Immature natural killer cell (primary cell): ENCODE data around the gene C12orf43. TPM values are rescaled to one million over a fixed set of nuclear protein-coding genes. Genes with fewer than 3 reads are reported as not detected.
A peak's percentile ranks its signal among the peaks of the same experiment; 100 is the strongest.

ENCODE experiments used
- DNase-seq, 3 donors: peaks; one replicate each; pipeline ENCODE4 v3.0.0; 2022; ENCODE audit warnings: mixed read lengths in 1 of 3
- H3K27ac Mint-ChIP-seq, 6 donors: one replicate each; pipeline ENCODE4 v1.8.0; 2020; ENCODE audit warnings: mixed read lengths in 6 of 6, mild to moderate bottlenecking in 5 of 6, inconsistent platforms in 4 of 6, moderate library complexity in 3 of 6
- H3K27me3 Mint-ChIP-seq, 3 donors: one replicate each; pipeline ENCODE4 v1.8.0; 2020 to 2021; ENCODE audit warnings: low read depth in 3 of 3, mild to moderate bottlenecking in 3 of 3, mixed read lengths in 3 of 3, moderate library complexity in 3 of 3, inconsistent platforms in 1 of 3
- H3K36me3 Mint-ChIP-seq, 3 donors: one replicate each; pipeline ENCODE4 v1.8.0; 2020; ENCODE audit warnings: mixed read lengths in 3 of 3, inconsistent platforms in 2 of 3, mild to moderate bottlenecking in 2 of 3
- H3K4me1 Mint-ChIP-seq, 2 donors: one replicate each; pipeline ENCODE4 v1.8.0; 2020; ENCODE audit warnings: inconsistent platforms in 2 of 2, mild to moderate bottlenecking in 2 of 2, mixed read lengths in 2 of 2, moderate library complexity in 1 of 2
- H3K4me3 Mint-ChIP-seq, 5 donors: one replicate each; pipeline ENCODE4 v1.8.0; 2020; ENCODE audit warnings: mild to moderate bottlenecking in 5 of 5, mixed read lengths in 5 of 5, inconsistent platforms in 3 of 5, moderate library complexity in 3 of 5
- H3K9me3 Mint-ChIP-seq, 6 donors: one replicate each; pipeline ENCODE4 v1.8.0; 2020; ENCODE audit warnings: mild to moderate bottlenecking in 6 of 6, mixed read lengths in 6 of 6, inconsistent platforms in 4 of 6, moderate library complexity in 3 of 6
- polyA plus RNA-seq, 3 donors: library from polyadenylated mRNA; unstranded; fragments of 300-500 nt; fragmentation: Illumina TruSeq; gene quantifications; one replicate each; pipeline ENCODE4 v1.2.3, GENCODE V29; 2021

C12orf43 gene
- polyA plus RNA-seq, 3 donors from 2014 or later: 11.8 to 24.8 (median 23.9) TPM

GRCh38 chr12:121000530-121000929 lies 15.8 kb downstream of the C12orf43 start:
- Mint-ChIP-seq H3K36me3 (peaks cover 7 to 16% (median 10%) of the 10 kb centered on the region in 3 donors), H3K4me3 (no peak overlapping the region), H3K4me1 (peaks cover 0 to 1% of the 10 kb centered on the region in 2 donors), H3K27me3 (peaks cover 0 to 2% (median 1%) of the 10 kb centered on the region in 3 donors), H3K27ac (no peak overlapping the region), H3K9me3 (no peaks in the 10 kb centered on the region)
- no peak for DNase-seq

- peaks cover 0 to 1% of the 10 kb centered on the region in 2 donors for H3K4me1 Mint-ChIP-seq
- H3K36me3 Mint-ChIP-seq: peaks cover 4 to 14% (median 12%) of the 10 kb centered on the region in 3 donors
- DNase-seq: no peak
- H3K27ac Mint-ChIP-seq: peak overlapping the region in 1 of 6 donors; percentile 37
- no peak overlapping the region for H3K4me3 Mint-ChIP-seq
- H3K9me3 Mint-ChIP-seq: peaks cover 0 to 1% (median 0%) of the 10 kb centered on the region in 6 donors
- H3K27me3 Mint-ChIP-seq: peaks cover 0 to 7% (median 2%) of the 10 kb centered on the region in 3 donors
Observed at GRCh38 chr12:120999191-121000120, 16.8 kb downstream of the C12orf43 start.

DNA sequence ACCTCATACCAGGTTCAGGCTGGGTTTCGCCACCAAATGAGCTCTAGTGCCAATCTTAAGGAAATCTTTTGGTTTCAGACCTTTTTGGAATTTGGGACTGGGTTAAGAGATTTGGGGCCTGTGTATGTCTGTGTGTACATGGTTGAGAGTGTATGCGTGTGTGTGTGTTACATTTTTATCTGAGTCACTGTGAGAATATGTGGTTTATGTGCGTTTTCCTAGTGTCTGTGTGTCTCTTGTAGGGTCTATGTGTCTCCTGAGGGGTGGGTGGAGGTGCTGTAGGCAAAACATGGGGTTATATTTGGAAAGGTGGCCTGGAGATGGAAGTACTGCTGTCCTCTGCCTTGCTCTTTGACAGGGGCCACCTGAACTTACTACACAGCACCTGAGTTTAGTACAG lies 17.9 kb downstream of the C12orf43 start:
- DNase-seq: no peak
- no peak overlapping the region for H3K4me3 Mint-ChIP-seq
- peak overlapping the region in 1 of 6 donors; percentile 72 for H3K27ac Mint-ChIP-seq
- peaks cover 0 to 8% (median 2%) of the 10 kb centered on the region in 3 donors for H3K27me3 Mint-ChIP-seq
- peaks cover 4 to 12% (median 4%) of the 10 kb centered on the region in 3 donors for H3K36me3 Mint-ChIP-seq
- peaks cover 0 to 1% (median 0%) of the 10 kb centered on the region in 6 donors for H3K9me3 Mint-ChIP-seq
- H3K4me1 Mint-ChIP-seq: peaks cover 0 to 1% of the 10 kb centered on the region in 2 donors

DNA sequence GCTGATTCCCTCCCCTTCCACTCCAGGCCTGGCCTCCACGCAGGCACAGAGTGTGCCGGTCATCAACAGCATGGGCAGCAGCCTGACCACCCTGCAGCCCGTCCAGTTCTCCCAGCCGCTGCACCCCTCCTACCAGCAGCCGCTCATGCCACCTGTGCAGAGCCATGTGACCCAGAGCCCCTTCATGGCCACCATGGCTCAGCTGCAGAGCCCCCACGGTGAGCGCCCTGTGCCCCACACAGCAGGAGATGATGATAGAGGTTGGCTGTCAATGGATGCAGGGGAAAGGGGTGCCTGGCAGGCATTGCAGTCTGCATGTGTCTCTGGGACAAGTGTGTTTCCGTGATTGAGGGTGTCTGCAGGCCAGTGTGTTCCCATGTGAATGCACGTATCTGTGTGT lies 18.8 kb downstream of the C12orf43 start:
- no peak for DNase-seq
- Mint-ChIP-seq H3K4me3 (no peak overlapping the region), H3K9me3 (peaks cover 0 to 1% (median 0%) of the 10 kb centered on the region in 6 donors), H3K27me3 (peaks cover 0 to 8% (median 6%) of the 10 kb centered on the region in 3 donors), H3K27ac (no peak overlapping the region), H3K4me1 (peaks cover 0 to 1% of the 10 kb centered on the region in 2 donors), H3K36me3 (peaks cover 0 to 8% (median 0%) of the 10 kb centered on the region in 3 donors)

GRCh38 chr12:120996133-120996746 lies 20.0 kb downstream of the C12orf43 start:
- Mint-ChIP-seq H3K4me1 (no peaks in the 10 kb centered on the region), H3K9me3 (peaks cover 0 to 1% (median 0%) of the 10 kb centered on the region in 6 donors), H3K4me3 (no peak overlapping the region), H3K36me3 (peaks cover 0 to 8% (median 0%) of the 10 kb centered on the region in 3 donors), H3K27ac (no peak overlapping the region), H3K27me3 (peaks cover 0 to 8% (median 8%) of the 10 kb centered on the region in 3 donors)
- no peak for DNase-seq

DNA sequence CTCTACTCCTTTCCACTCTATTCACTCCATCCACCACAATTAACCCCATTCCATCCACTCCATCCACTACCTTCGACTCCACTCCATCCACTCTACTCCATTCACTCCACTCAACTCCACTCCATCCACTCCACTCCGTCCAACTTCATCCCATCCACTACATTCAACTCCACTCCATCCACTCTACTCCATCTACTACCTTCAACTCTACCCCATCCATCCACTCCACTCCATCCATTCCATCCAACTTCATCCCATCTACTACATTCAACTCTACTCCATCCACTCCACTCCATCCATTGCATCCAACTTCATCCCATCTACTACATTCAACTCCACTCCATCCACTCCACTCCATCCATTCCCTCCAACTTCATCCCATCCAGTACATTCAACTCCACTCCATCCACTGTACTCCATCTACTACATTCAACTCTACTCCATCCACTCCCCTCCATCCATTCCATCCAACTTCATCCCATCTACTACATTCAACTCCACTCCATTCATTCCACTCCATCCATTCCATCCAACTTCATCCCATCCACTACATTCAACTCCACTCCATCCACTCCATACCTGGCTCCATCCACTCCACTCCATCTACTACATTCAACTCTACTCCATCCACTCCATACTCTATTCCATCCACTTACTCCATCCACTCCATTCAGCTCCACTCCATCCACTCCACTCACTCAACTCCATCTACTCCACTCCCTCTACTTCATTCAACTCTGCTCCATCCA lies 21.5 kb downstream of the C12orf43 start:
- Mint-ChIP-seq H3K9me3 (peaks cover 0 to 1% (median 0%) of the 10 kb centered on the region in 6 donors), H3K27me3 (peaks cover 0 to 8% (median 8%) of the 10 kb centered on the region in 3 donors), H3K36me3 (peaks cover 0 to 8% (median 0%) of the 10 kb centered on the region in 3 donors), H3K4me3 (no peak overlapping the region), H3K27ac (no peak overlapping the region), H3K4me1 (no peaks in the 10 kb centered on the region)
- DNase-seq: no peak

DNA sequence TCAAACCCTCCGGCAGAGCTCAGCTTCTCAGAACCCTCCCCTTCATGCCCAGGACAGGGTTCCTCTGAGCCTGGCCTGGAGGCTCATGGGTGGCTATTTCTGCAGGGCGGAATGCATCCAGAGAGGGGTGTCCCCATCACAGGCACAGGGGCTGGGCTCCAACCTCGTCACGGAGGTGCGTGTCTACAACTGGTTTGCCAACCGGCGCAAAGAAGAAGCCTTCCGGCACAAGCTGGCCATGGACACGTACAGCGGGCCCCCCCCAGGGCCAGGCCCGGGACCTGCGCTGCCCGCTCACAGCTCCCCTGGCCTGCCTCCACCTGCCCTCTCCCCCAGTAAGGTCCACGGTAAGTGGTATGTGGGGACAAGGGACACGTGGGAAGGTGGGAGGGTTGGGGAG lies 22.2 kb downstream of the C12orf43 start:
- H3K36me3 Mint-ChIP-seq: peaks cover 0 to 8% (median 0%) of the 10 kb centered on the region in 3 donors
- H3K4me3 Mint-ChIP-seq: no peak overlapping the region
- DNase-seq: no peak
- H3K27ac Mint-ChIP-seq: no peak overlapping the region
- peaks cover 0 to 1% (median 0%) of the 10 kb centered on the region in 6 donors for H3K9me3 Mint-ChIP-seq
- no peaks in the 10 kb centered on the region for H3K4me1 Mint-ChIP-seq
- H3K27me3 Mint-ChIP-seq: peaks cover 0 to 8% (median 8%) of the 10 kb centered on the region in 3 donors

DNA sequence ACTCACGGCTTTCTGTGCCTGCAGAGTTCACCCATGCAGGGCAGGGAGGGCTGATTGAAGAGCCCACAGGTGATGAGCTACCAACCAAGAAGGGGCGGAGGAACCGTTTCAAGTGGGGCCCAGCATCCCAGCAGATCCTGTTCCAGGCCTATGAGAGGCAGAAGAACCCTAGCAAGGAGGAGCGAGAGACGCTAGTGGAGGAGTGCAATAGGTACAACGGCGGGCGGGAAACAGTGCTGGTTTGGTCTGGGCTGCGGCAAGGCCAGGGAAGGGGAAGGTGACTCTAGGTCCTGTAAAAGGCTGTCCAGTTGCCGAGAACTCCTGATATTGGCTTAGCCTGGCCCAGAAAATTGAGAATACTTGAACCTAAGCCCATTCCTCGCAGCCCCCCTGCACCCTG lies 22.8 kb downstream of the C12orf43 start:
- no peak overlapping the region for H3K4me3 Mint-ChIP-seq
- H3K36me3 Mint-ChIP-seq: peaks cover 0 to 8% (median 0%) of the 10 kb centered on the region in 3 donors
- DNase-seq: no peak
- H3K4me1 Mint-ChIP-seq: no peaks in the 10 kb centered on the region
- H3K27me3 Mint-ChIP-seq: peaks cover 0 to 8% (median 8%) of the 10 kb centered on the region in 3 donors
- H3K27ac Mint-ChIP-seq: no peak overlapping the region
- H3K9me3 Mint-ChIP-seq: peaks cover 0 to 1% (median 0%) of the 10 kb centered on the region in 6 donors

DNA sequence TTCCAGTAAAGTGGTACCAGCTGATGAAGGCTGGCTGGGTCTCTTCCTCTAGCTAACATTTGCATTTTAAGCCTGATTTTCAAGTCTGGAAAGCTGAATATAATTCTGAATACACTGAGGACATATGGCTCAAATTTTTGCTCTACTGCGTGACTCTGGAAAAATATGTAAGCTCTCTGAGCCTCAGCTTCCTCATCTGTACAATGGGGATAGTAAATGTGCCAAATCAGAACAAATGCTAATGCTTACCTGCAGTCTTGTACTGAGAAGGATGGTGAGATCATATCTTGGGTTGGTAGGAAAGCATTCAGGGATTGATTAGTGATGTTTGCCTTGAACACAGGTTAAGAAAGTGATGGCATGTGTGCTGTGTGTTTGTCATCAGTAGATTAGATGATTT lies 23.3 kb downstream of the C12orf43 start:
- Mint-ChIP-seq H3K36me3 (peaks cover 0 to 8% (median 0%) of the 10 kb centered on the region in 3 donors), H3K27ac (no peak overlapping the region), H3K4me1 (no peaks in the 10 kb centered on the region), H3K27me3 (peaks cover 0 to 9% (median 8%) of the 10 kb centered on the region in 3 donors), H3K4me3 (no peak overlapping the region), H3K9me3 (peaks cover 0 to 1% (median 0%) of the 10 kb centered on the region in 6 donors)
- DNase-seq: no peak

DNA sequence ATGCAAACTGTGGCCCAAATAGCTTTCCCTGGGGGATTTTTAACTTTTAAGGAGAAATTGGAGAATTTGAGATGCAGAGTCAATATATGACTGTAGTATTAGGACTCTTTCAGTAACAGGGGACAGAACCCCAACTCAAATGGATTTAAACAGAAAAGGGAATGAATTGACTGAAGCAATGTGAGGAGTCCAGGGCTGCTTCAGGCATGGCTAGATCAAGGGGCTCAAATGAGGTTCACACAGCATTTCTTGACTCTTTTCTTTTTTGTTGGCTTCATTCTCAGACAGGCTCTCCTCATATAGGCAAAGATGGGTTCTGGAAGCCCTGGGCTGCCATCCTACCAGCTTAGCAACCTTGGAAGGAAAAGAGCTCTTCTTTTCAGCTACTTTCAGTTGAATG lies 24.3 kb downstream of the C12orf43 start:
- peaks cover 0 to 1% (median 0%) of the 10 kb centered on the region in 6 donors for H3K9me3 Mint-ChIP-seq
- no peak overlapping the region for H3K27ac Mint-ChIP-seq
- no peak overlapping the region for H3K4me3 Mint-ChIP-seq
- peaks cover 0 to 8% (median 0%) of the 10 kb centered on the region in 3 donors for H3K36me3 Mint-ChIP-seq
- no peak for DNase-seq
- H3K27me3 Mint-ChIP-seq: peaks cover 0 to 10% (median 8%) of the 10 kb centered on the region in 3 donors
- no peaks in the 10 kb centered on the region for H3K4me1 Mint-ChIP-seq

DNA sequence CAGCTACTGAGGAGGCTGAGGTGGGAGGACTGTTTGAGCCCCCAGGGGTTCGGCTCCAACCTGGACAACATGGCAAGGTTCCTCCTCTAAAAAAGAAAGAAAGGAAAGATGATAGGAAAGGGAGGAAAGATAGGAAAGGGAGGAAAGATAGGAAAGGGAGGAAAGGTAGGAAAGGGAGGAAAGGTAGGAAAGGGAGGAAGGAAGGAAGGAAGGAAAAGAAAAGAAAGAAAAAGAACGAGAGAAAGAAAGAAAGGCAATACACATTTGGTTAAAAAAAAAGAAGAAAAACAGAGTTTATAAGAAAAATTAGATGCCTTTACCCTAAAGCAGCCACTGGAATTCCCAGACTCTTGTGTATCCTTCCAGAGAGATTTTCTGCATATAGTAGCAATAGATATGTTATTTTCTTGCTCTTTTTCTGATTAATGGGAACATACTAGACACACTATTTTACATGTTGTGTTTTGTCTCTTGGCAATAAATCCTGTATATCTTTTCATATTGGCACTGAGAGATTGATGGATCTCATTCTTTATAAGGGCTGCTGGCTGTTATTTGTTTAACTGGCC lies 25.7 kb downstream of the C12orf43 start:
- Mint-ChIP-seq H3K27ac (no peak overlapping the region), H3K4me1 (no peaks in the 10 kb centered on the region)

DNA sequence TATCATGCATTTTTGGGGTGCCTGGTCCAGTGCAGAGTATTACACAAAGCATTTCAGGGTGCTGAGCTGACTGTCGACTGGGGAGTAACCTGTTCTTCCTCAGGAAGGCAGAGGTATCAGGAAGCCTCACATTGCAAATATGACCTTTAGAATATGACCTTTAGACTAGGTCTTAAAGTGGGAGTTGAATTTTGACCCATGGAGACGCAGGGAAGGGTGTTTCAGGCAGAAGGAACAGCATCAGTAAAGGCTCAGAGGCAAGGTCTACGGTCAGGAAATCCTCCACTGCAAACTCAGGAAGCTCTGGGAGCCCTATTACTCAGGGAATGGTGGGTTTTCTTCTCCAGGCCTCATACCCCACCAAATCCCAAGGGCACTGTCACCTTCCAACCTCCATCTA lies 26.6 kb downstream of the C12orf43 start:
- no peak overlapping the region for H3K4me3 Mint-ChIP-seq
- no peak for DNase-seq
- H3K36me3 Mint-ChIP-seq: peaks cover 0 to under 1% (median 0%) of the 10 kb centered on the region in 3 donors
- H3K27me3 Mint-ChIP-seq: peaks cover 0 to 8% (median 3%) of the 10 kb centered on the region in 3 donors
- no peaks in the 10 kb centered on the region for H3K9me3 Mint-ChIP-seq
- H3K27ac Mint-ChIP-seq: no peak overlapping the region
- H3K4me1 Mint-ChIP-seq: no peaks in the 10 kb centered on the region

More for the DNA sequence above, 25.7 kb downstream of the C12orf43 start:
- no peak overlapping the region for H3K4me3 Mint-ChIP-seq
- peaks cover 0 to 1% (median 0%) of the 10 kb centered on the region in 6 donors for H3K9me3 Mint-ChIP-seq
- H3K27me3 Mint-ChIP-seq: peaks cover 0 to 9% (median 6%) of the 10 kb centered on the region in 3 donors
- no peak for DNase-seq
- H3K36me3 Mint-ChIP-seq: peaks cover 0 to 8% (median 0%) of the 10 kb centered on the region in 3 donors

DNA sequence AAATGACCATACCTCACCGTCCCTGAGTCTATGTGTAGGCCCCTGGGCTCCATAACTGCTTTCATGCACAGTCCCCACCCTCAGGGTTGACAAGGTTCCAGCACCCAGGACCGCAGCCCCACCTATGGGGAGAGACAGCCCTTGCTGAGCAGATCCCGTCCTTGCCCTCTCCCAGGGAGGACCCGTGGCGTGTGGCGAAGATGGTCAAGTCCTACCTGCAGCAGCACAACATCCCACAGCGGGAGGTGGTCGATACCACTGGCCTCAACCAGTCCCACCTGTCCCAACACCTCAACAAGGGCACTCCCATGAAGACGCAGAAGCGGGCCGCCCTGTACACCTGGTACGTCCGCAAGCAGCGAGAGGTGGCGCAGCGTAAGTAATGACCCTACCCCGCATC lies 27.6 kb downstream of the C12orf43 start:
- Mint-ChIP-seq H3K4me1 (no peaks in the 10 kb centered on the region), H3K27me3 (peaks cover 0 to 8% (median 2%) of the 10 kb centered on the region in 3 donors), H3K36me3 (no peaks in the 10 kb centered on the region), H3K27ac (no peak overlapping the region), H3K4me3 (no peak overlapping the region), H3K9me3 (no peaks in the 10 kb centered on the region)
- DNase-seq: no peak
